B cell (primary cell): ENCODE data around the gene TTC21A.

Source experiments
- EZH2 ChIP-seq: IDR thresholded peaks from 2 replicates; pipeline ENCODE4 v1.6.1; 2012; ENCODE audit warnings: borderline replicate concordance, low read depth, mild to moderate bottlenecking, moderate library complexity, low read length; ENCODE audit not compliant: insufficient read depth, poor library complexity, severe bottlenecking
- TF ChIP-seq, protein P1 (sequence below): fragments of 200-600 bp; IDR thresholded peaks from one replicate; pipeline ENCODE4 v1.8.0; 2022; ENCODE audit warnings: antibody characterized with exemption, mild to moderate bottlenecking

DNA sequence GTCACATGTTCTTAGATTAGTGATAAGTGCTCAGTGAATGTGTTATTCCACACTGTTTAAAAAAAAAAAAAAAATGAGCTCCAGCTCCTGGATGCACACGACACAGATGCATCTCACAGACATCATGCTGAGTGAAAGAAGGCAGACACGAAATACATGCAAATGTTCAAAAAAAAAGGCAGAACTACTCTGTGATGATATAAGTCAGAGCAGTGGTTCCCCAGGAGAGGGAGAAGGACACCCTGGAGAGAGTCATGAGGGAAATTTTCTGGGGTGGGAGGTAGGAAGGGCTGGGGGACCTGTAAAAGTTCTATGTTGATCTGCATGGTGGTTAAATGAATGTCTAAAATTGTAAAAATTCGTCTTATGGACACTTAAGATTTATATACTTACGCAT is 41.6 kb downstream of the TTC21A start:
- TF ChIP-seq, protein P1, sequence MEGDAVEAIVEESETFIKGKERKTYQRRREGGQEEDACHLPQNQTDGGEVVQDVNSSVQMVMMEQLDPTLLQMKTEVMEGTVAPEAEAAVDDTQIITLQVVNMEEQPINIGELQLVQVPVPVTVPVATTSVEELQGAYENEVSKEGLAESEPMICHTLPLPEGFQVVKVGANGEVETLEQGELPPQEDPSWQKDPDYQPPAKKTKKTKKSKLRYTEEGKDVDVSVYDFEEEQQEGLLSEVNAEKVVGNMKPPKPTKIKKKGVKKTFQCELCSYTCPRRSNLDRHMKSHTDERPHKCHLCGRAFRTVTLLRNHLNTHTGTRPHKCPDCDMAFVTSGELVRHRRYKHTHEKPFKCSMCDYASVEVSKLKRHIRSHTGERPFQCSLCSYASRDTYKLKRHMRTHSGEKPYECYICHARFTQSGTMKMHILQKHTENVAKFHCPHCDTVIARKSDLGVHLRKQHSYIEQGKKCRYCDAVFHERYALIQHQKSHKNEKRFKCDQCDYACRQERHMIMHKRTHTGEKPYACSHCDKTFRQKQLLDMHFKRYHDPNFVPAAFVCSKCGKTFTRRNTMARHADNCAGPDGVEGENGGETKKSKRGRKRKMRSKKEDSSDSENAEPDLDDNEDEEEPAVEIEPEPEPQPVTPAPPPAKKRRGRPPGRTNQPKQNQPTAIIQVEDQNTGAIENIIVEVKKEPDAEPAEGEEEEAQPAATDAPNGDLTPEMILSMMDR = no peak
- TF ChIP-seq EZH2 = no peak
